RWPE1 (cell line): ENCODE data around the gene SH3D19.

Experiments
- CTCF ChIA-PET: fragments of 350-600 bp; sonication (Branson Sonifier 250); formaldehyde crosslinking; extraction: SDS; loops from one replicate; lab custom pipeline; 2021; lab: Yijun Ruan, JAX
- POLR2A ChIA-PET: fragments of 400-600 bp; formaldehyde crosslinking; extraction: SDS; loops from one replicate; lab custom pipeline; 2020; ENCODE audit warnings: antibody characterized with exemption; ENCODE audit not compliant: low non-redundant PET; lab: Yijun Ruan, JAX
- DNase-seq: peaks from one replicate; pipeline ENCODE4 v3.0.0; 2012; ENCODE audit warnings: low spot score
- H3K27ac ChIP-seq: fragments of 450-650 bp; 2 replicates; pipeline ENCODE4 v1.5.1; 2017
- TF ChIP-seq, protein P1 (sequence below): fragments of 450-650 bp; conservative IDR thresholded peaks from 2 replicates; pipeline ENCODE4 v1.5.1; 2017; ENCODE audit warnings: low read depth, mild to moderate bottlenecking

Gene SH3D19

DNA sequence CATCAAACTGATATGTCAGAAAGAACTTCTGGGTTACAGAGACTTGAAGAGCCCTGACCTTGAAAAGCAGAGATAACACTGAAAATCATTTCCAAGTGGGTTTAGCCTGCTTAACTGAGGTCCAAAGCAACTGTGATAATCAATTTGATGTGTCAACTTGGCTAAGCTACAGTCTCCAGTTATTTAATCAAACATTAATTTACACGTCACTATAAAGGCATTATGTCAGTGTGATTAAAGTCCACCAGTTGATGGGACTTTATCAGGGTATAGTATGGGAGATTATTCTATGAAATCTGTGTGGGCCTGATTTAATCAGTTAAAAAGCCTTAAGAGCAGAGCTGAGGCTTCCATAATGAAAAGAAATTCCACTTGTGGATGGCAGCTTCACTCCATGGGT lies 117.5 kb downstream of the SH3D19 start:
- ChIA-PET POLR2A (no interaction called here), CTCF (no interaction called here)

GRCh38 chr4:151207186-151207585 lies 118.2 kb downstream of the SH3D19 start:
- CTCF ChIA-PET, result no interaction called here
- TF ChIP-seq, protein P1, sequence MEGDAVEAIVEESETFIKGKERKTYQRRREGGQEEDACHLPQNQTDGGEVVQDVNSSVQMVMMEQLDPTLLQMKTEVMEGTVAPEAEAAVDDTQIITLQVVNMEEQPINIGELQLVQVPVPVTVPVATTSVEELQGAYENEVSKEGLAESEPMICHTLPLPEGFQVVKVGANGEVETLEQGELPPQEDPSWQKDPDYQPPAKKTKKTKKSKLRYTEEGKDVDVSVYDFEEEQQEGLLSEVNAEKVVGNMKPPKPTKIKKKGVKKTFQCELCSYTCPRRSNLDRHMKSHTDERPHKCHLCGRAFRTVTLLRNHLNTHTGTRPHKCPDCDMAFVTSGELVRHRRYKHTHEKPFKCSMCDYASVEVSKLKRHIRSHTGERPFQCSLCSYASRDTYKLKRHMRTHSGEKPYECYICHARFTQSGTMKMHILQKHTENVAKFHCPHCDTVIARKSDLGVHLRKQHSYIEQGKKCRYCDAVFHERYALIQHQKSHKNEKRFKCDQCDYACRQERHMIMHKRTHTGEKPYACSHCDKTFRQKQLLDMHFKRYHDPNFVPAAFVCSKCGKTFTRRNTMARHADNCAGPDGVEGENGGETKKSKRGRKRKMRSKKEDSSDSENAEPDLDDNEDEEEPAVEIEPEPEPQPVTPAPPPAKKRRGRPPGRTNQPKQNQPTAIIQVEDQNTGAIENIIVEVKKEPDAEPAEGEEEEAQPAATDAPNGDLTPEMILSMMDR, result no peak
- no peak overlapping the region for H3K27ac ChIP-seq
- POLR2A ChIA-PET, result no interaction called here
- no peak for DNase-seq

More for the DNA sequence above, 117.5 kb downstream of the SH3D19 start:
- no peak for DNase-seq
- H3K27ac ChIP-seq, result no peak overlapping the region
- TF ChIP-seq, protein P1, result no peak

GRCh38 chr4:151206241-151207005 lies 119.0 kb downstream of the SH3D19 start:
- ChIA-PET POLR2A (interaction anchor here (0.5 kb wide), 1 partner anchor 82 kb away, joined by 12 read pairs; no protein-coding TSS in a partner anchor), CTCF (interaction anchor here (0.5 kb wide), 1 partner anchor 221 kb away, joined by 3 read pairs; no protein-coding TSS in a partner anchor)
- H3K27ac ChIP-seq, result no peak overlapping the region
- TF ChIP-seq, protein P1, result no peak
- no peak for DNase-seq

GRCh38 chr4:151205722-151206121 lies 119.7 kb downstream of the SH3D19 start:
- POLR2A ChIA-PET, result no interaction called here
- TF ChIP-seq, protein P1, result no peak
- DNase-seq, result no peak
- CTCF ChIA-PET, result interaction anchor here (0.9 kb wide), 1 partner anchor 88 kb away, joined by 4 read pairs; no protein-coding TSS in a partner anchor
- no peak overlapping the region for H3K27ac ChIP-seq

GRCh38 chr4:151204925-151205524 lies 120.4 kb downstream of the SH3D19 start:
- no peak overlapping the region for H3K27ac ChIP-seq
- TF ChIP-seq, protein P1, result no peak
- POLR2A ChIA-PET, result no interaction called here
- CTCF ChIA-PET, result interaction anchor here (0.9 kb wide), 1 partner anchor 88 kb away, joined by 4 read pairs; no protein-coding TSS in a partner anchor
- DNase-seq, result no peak

DNA sequence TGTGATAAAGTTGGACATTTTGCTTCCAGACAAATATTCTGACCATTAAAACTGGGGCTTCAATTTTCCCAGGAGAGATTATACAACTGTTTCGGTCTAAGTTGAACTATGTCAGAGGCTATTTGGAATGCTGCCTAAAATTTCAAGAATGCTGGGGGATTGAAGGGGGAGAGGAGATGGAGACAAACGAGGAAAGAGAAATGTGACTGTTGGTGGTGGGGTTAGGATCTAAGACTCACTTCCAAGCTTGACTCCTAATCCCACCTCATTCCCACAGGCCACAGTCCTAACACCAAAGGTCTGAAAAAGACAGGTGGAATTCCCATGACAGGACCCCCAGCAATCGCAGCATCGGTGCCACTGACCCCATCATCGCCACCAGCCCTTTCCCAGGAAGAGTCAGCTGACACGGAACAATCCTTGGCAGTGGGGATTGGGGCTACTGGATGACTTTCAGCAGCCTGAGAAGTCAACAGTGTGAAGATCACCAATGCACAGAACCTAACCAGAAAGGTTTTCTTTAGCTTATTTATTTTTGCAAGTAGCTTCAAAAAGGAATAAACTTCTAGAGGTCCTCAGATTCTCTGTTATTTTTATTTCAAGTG lies 122.5 kb downstream of the SH3D19 start:
- POLR2A ChIA-PET, result no interaction called here
- no peak for DNase-seq
- no peak overlapping the region for H3K27ac ChIP-seq
- TF ChIP-seq, protein P1, result no peak
- CTCF ChIA-PET, result no interaction called here
